Mucosa of stomach (tissue), 1 donor: ENCODE data around the gene PGLYRP3.

Source experiments
- H3K27me3 ChIP-seq: one replicate; pipeline ENCODE4 v1.7.0; 2013; ENCODE audit warnings: mild to moderate bottlenecking, low read length; ENCODE audit not compliant: control insufficient read depth, insufficient read depth
- H3K36me3 ChIP-seq: one replicate; pipeline ENCODE4 v1.7.0; 2013; ENCODE audit warnings: low read length; ENCODE audit not compliant: control insufficient read depth, insufficient read depth
- H3K4me1 ChIP-seq: one replicate; pipeline ENCODE4 v1.7.0; 2013; ENCODE audit warnings: mild to moderate bottlenecking, low read length; ENCODE audit not compliant: control insufficient read depth, insufficient read depth
- H3K4me3 ChIP-seq: one replicate; pipeline ENCODE4 v1.7.0; 2013; ENCODE audit warnings: low read length
- H3K9ac ChIP-seq: one replicate; pipeline ENCODE4 v1.7.0; 2013; ENCODE audit warnings: mild to moderate bottlenecking, low read length, moderate library complexity
- H3K9me3 ChIP-seq: one replicate; pipeline ENCODE4 v1.7.0; 2013; ENCODE audit warnings: mild to moderate bottlenecking, low read length, moderate library complexity; ENCODE audit not compliant: control insufficient read depth
- donor health status: Pancreatic carcinoma.

Gene PGLYRP3

GRCh38 chr1:153261281-153262069 lies 51.3 kb downstream of the PGLYRP3 start:
- Histone ChIP-seq H3K9me3 (no peaks in the 10 kb centered on the region), H3K36me3 (no peaks in the 10 kb centered on the region), H3K27me3 (peaks cover 55% of the 10 kb centered on the region), H3K4me3 (no peak overlapping the region), H3K9ac (no peak overlapping the region), H3K4me1 (peaks cover 8% of the 10 kb centered on the region)

GRCh38 chr1:153260585-153261280 lies 52.0 kb downstream of the PGLYRP3 start:
- Histone ChIP-seq H3K9ac (no peak overlapping the region), H3K27me3 (peaks cover 55% of the 10 kb centered on the region), H3K36me3 (no peaks in the 10 kb centered on the region), H3K4me1 (peaks cover 8% of the 10 kb centered on the region), H3K9me3 (no peaks in the 10 kb centered on the region), H3K4me3 (no peak overlapping the region)

- H3K9ac ChIP-seq, result no peak within 1 kb of the TSS
- H3K4me1 ChIP-seq, result peaks cover 8% of the 10 kb centered on the region
- H3K9me3 ChIP-seq, result no peaks in the 10 kb centered on the region
- H3K4me3 ChIP-seq, result no peak within 1 kb of the TSS
- no peaks in the 10 kb centered on the region for H3K36me3 ChIP-seq
- peaks cover 49% of the 10 kb centered on the region for H3K27me3 ChIP-seq
Measured at GRCh38 chr1:153259387-153259786, 53.4 kb downstream of the PGLYRP3 start, which contains the start of gene LORICRIN. Gene LORICRIN, plus strand, starts transcription at chr1:153259687. Its CDS starts 1,263 bp downstream, at chr1:153260950.

GRCh38 chr1:153253693-153254092 lies 59.1 kb downstream of the PGLYRP3 start:
- Histone ChIP-seq H3K9me3 (no peaks in the 10 kb centered on the region), H3K27me3 (no peaks in the 10 kb centered on the region), H3K36me3 (no peaks in the 10 kb centered on the region), H3K9ac (no peak overlapping the region), H3K4me1 (no peaks in the 10 kb centered on the region), H3K4me3 (no peak overlapping the region)

- Histone ChIP-seq H3K4me3 (no peak overlapping the region), H3K9me3 (no peaks in the 10 kb centered on the region), H3K4me1 (no peaks in the 10 kb centered on the region), H3K27me3 (no peaks in the 10 kb centered on the region), H3K36me3 (no peaks in the 10 kb centered on the region), H3K9ac (no peak overlapping the region)
Measured at GRCh38 chr1:153253076-153253475, 59.7 kb downstream of the PGLYRP3 start.

- Histone ChIP-seq H3K27me3 (no peaks in the 10 kb centered on the region), H3K36me3 (no peaks in the 10 kb centered on the region), H3K9ac (no peak overlapping the region), H3K4me3 (no peak overlapping the region), H3K9me3 (no peaks in the 10 kb centered on the region), H3K4me1 (no peaks in the 10 kb centered on the region)
Measured at GRCh38 chr1:153251988-153252387, 60.8 kb downstream of the PGLYRP3 start.

GRCh38 chr1:153251562-153251961 lies 61.2 kb downstream of the PGLYRP3 start:
- H3K27me3 ChIP-seq, result no peaks in the 10 kb centered on the region
- no peaks in the 10 kb centered on the region for H3K36me3 ChIP-seq
- H3K4me1 ChIP-seq, result no peaks in the 10 kb centered on the region
- no peak overlapping the region for H3K9ac ChIP-seq
- no peak overlapping the region for H3K4me3 ChIP-seq
- H3K9me3 ChIP-seq, result no peaks in the 10 kb centered on the region

GRCh38 chr1:153251087-153251486 lies 61.7 kb downstream of the PGLYRP3 start:
- Histone ChIP-seq H3K9ac (no peak overlapping the region), H3K4me3 (no peak overlapping the region), H3K4me1 (no peaks in the 10 kb centered on the region), H3K36me3 (no peaks in the 10 kb centered on the region), H3K9me3 (no peaks in the 10 kb centered on the region), H3K27me3 (no peaks in the 10 kb centered on the region)

- no peaks in the 10 kb centered on the region for H3K36me3 ChIP-seq
- no peak overlapping the region for H3K4me3 ChIP-seq
- H3K9me3 ChIP-seq, result no peaks in the 10 kb centered on the region
- H3K27me3 ChIP-seq, result no peaks in the 10 kb centered on the region
- no peaks in the 10 kb centered on the region for H3K4me1 ChIP-seq
- H3K9ac ChIP-seq, result no peak overlapping the region
Measured at GRCh38 chr1:153250166-153250565, 62.6 kb downstream of the PGLYRP3 start.

- Histone ChIP-seq H3K9ac (no peak overlapping the region), H3K4me1 (no peaks in the 10 kb centered on the region), H3K4me3 (no peak overlapping the region), H3K27me3 (no peaks in the 10 kb centered on the region), H3K36me3 (no peaks in the 10 kb centered on the region), H3K9me3 (no peaks in the 10 kb centered on the region)
Measured at GRCh38 chr1:153248176-153248879, 64.4 kb downstream of the PGLYRP3 start.
